Astrocyte (in vitro differentiated cells and primary cell): ENCODE results near the gene CTRB2. TPM values are rescaled to one million over a fixed set of nuclear protein-coding genes. Genes with fewer than 3 reads are reported as not detected.
"Not testable (repeated sequence)": the region's sequence is repeated elsewhere in the genome, so short reads cannot be mapped to it uniquely, and the experiment has no call there.

Experiments used
- DNase-seq: peaks from one replicate; pipeline ENCODE4 v3.0.0-alpha.2; 2010; ENCODE audit warnings: low read depth
- FAIRE-seq: peaks from 2 replicates; lab custom pipeline; 2011; peaks lifted over from hg19 to GRCh38; lab: Jason Lieb, UNC
- H2AFZ ChIP-seq: 2 replicates; pipeline ENCODE4 v1.6.0; 2012; ENCODE audit warnings: low read depth, low read length, inconsistent platforms
- H3K27ac ChIP-seq: 2 replicates; pipeline ENCODE4 v1.5.1; 2011; ENCODE audit warnings: low read depth, low read length, inconsistent platforms
- H3K27me3 ChIP-seq: 2 replicates; pipeline ENCODE4 v1.6.0; 2011; ENCODE audit warnings: low read length, inconsistent platforms; ENCODE audit not compliant: insufficient read depth
- H3K36me3 ChIP-seq: 2 replicates; pipeline ENCODE4 v1.5.1; 2011; ENCODE audit warnings: low read length, inconsistent platforms; ENCODE audit not compliant: insufficient read depth
- H3K4me1 ChIP-seq: 2 replicates; pipeline ENCODE4 v1.5.1; 2011; ENCODE audit warnings: low read length, inconsistent platforms; ENCODE audit not compliant: insufficient read depth
- H3K4me2 ChIP-seq: 2 replicates; pipeline ENCODE4 v1.6.0; 2012; ENCODE audit warnings: low read length, inconsistent platforms
- H3K4me3 ChIP-seq: 2 replicates; pipeline ENCODE4 v1.5.1; 2011; ENCODE audit warnings: low read depth, mild to moderate bottlenecking, low read length, inconsistent platforms; ENCODE audit not compliant: insufficient read depth
- H3K79me2 ChIP-seq: 2 replicates; pipeline ENCODE4 v1.6.0; 2012; ENCODE audit warnings: mild to moderate bottlenecking, low read length, inconsistent platforms; ENCODE audit not compliant: insufficient read depth
- H3K9ac ChIP-seq: 2 replicates; pipeline ENCODE4 v1.6.0; 2012; ENCODE audit warnings: mild to moderate bottlenecking, low read length, inconsistent platforms
- H3K9me3 ChIP-seq: 2 replicates; pipeline ENCODE4 v1.5.1; 2012; ENCODE audit warnings: low read depth, mild to moderate bottlenecking, low read length, inconsistent platforms; ENCODE audit not compliant: insufficient read depth
- H4K20me1 ChIP-seq: 2 replicates; pipeline ENCODE4 v1.6.0; 2012; ENCODE audit warnings: low read length, inconsistent platforms; ENCODE audit not compliant: insufficient read depth
- H3K27ac Mint-ChIP-seq: one replicate; pipeline ENCODE4 v1.8.0; 2021; ENCODE audit warnings: mild to moderate bottlenecking, mixed read lengths; ENCODE audit not compliant: unreplicated experiment
- H3K27me3 Mint-ChIP-seq: one replicate; pipeline ENCODE4 v1.8.0; 2021; ENCODE audit warnings: low read depth, mixed read lengths; ENCODE audit not compliant: unreplicated experiment
- H3K36me3 Mint-ChIP-seq: one replicate; pipeline ENCODE4 v1.8.0; 2021; ENCODE audit warnings: low read depth, mixed read lengths; ENCODE audit not compliant: unreplicated experiment
- H3K4me1 Mint-ChIP-seq: one replicate; pipeline ENCODE4 v1.8.0; 2021; ENCODE audit warnings: low read depth, mixed read lengths; ENCODE audit not compliant: unreplicated experiment
- H3K4me3 Mint-ChIP-seq: one replicate; pipeline ENCODE4 v1.8.0; 2021; ENCODE audit warnings: mild to moderate bottlenecking, moderate library complexity, mixed read lengths; ENCODE audit not compliant: unreplicated experiment
- H3K9me3 Mint-ChIP-seq: one replicate; pipeline ENCODE4 v1.8.0; 2021; ENCODE audit warnings: mild to moderate bottlenecking, mixed read lengths; ENCODE audit not compliant: unreplicated experiment
- EZH2 ChIP-seq: IDR thresholded peaks from 2 replicates; pipeline ENCODE4 v1.6.1; 2012; ENCODE audit warnings: mild to moderate bottlenecking, low read length, inconsistent platforms; ENCODE audit not compliant: insufficient read depth
- total RNA-seq: library from RNA; stranded (reverse); gene quantifications from 2 replicates; pipeline ENCODE4 v1.2.1, GENCODE V29; 2021
- TF ChIP-seq, protein P1 (sequence below): IDR thresholded peaks from 2 replicates; pipeline ENCODE4 v1.5.1; 2011; ENCODE audit warnings: low read depth, mild to moderate bottlenecking, inconsistent platforms, low read length, moderate library complexity; ENCODE audit not compliant: insufficient read depth

CTRB2 gene
- total RNA-seq, 1 donor from 2014 or later: 0.43 TPM

DNA sequence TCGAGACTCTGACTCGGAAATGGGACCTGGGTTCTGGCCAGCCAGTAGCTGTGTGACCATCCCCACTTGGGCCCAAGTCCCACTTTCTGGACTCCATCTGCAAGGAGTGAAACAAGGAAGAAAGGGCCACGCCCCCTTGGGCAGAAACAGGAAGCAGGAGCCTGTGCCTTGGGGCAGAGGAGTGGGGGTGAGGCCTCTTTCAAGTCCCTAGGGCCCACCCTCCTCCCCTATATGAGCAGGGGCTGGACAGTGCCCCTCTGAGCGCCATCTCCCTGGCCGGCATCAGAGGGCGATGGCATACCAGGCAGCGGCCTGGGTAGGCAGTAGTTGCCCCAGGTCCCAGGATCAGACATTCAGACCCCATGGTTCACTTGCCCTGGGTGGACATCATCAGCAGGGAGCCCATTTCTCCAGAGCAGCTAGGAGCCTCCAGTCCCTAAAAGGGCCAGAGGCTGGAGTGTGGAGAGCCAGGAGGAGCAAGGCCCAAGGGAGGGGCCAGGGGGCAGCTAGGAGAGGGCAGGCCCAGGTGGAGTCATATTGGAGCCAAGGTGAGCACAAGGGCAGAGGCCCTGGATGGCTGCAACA lies 37.4 kb upstream of the CTRB2 start:
- H3K36me3 Mint-ChIP-seq: peaks cover 7% of the 10 kb centered on the region
- no peaks in the 10 kb centered on the region for H3K27me3 ChIP-seq
- H3K9ac ChIP-seq: peak overlapping the region; percentile 96
- no peaks in the 10 kb centered on the region for H3K9me3 ChIP-seq
- H3K4me3 ChIP-seq: no peak overlapping the region
- H2AFZ ChIP-seq: no peak overlapping the region
- peak; percentile 70 for DNase-seq
- peaks cover 46% of the 10 kb centered on the region for H4K20me1 ChIP-seq
- H3K4me3 Mint-ChIP-seq: peak overlapping the region; percentile 69
- peaks cover 71% of the 10 kb centered on the region for H3K4me1 Mint-ChIP-seq
- peak overlapping the region; percentile 99 for H3K27ac ChIP-seq
- no peaks in the 10 kb centered on the region for H3K27me3 Mint-ChIP-seq
- H3K4me2 ChIP-seq: peak overlapping the region; percentile 91
- no peak for FAIRE-seq
- peaks cover 96% of the 10 kb centered on the region for H3K79me2 ChIP-seq
- peaks cover 70% of the 10 kb centered on the region for H3K4me1 ChIP-seq
- H3K9me3 Mint-ChIP-seq: no peaks in the 10 kb centered on the region
- peak overlapping the region; percentile 100 for H3K27ac Mint-ChIP-seq
- TF ChIP-seq, protein P1, sequence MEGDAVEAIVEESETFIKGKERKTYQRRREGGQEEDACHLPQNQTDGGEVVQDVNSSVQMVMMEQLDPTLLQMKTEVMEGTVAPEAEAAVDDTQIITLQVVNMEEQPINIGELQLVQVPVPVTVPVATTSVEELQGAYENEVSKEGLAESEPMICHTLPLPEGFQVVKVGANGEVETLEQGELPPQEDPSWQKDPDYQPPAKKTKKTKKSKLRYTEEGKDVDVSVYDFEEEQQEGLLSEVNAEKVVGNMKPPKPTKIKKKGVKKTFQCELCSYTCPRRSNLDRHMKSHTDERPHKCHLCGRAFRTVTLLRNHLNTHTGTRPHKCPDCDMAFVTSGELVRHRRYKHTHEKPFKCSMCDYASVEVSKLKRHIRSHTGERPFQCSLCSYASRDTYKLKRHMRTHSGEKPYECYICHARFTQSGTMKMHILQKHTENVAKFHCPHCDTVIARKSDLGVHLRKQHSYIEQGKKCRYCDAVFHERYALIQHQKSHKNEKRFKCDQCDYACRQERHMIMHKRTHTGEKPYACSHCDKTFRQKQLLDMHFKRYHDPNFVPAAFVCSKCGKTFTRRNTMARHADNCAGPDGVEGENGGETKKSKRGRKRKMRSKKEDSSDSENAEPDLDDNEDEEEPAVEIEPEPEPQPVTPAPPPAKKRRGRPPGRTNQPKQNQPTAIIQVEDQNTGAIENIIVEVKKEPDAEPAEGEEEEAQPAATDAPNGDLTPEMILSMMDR: no peak
- no peak for TF ChIP-seq EZH2
- H3K36me3 ChIP-seq: peaks cover 5% of the 10 kb centered on the region

DNA sequence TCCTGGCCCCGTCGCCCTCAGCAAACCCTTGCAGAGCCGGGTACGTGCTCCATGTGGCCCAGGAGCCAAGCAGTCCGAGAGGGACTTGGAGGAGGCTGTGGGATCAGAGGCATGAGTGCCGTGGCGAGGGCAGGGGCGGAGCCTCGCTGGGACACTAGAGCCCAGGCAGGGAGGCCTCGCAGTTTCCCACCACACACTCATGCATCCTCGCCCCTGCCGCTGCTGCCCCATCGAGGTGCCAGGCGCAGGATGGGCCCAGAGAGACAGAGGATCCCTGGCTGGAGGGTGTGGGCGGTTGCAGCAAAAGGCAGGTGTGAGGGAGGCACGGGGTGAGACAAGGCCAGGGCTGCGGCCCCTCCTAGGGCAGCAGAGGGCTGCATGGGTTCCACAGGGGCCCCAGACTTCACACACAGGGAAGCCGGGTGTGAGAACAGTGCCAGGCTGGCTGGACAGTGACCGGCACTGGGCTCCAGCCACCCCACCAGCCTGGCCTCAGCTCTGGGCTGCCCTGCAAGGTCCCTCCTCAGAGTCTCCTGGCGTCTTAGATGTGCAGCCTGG lies 36.8 kb upstream of the CTRB2 start:
- H3K4me3 Mint-ChIP-seq: peak overlapping the region; percentile 66
- peaks cover 70% of the 10 kb centered on the region for H3K4me1 ChIP-seq
- no peaks in the 10 kb centered on the region for H3K27me3 Mint-ChIP-seq
- H2AFZ ChIP-seq: no peak overlapping the region
- H3K4me2 ChIP-seq: peak overlapping the region; percentile 91
- H3K27ac Mint-ChIP-seq: peak overlapping the region; percentile 100
- H3K36me3 ChIP-seq: peaks cover 5% of the 10 kb centered on the region
- TF ChIP-seq, protein P1: no peak
- no peak for TF ChIP-seq EZH2
- peaks cover 96% of the 10 kb centered on the region for H3K79me2 ChIP-seq
- H3K27me3 ChIP-seq: no peaks in the 10 kb centered on the region
- FAIRE-seq: no peak
- H3K9me3 ChIP-seq: no peaks in the 10 kb centered on the region
- H4K20me1 ChIP-seq: peaks cover 46% of the 10 kb centered on the region
- H3K27ac ChIP-seq: peak overlapping the region; percentile 99
- peaks cover 74% of the 10 kb centered on the region for H3K4me1 Mint-ChIP-seq
- no peak for DNase-seq
- no peaks in the 10 kb centered on the region for H3K9me3 Mint-ChIP-seq
- H3K9ac ChIP-seq: peak overlapping the region; percentile 96
- peaks cover 7% of the 10 kb centered on the region for H3K36me3 Mint-ChIP-seq
- H3K4me3 ChIP-seq: no peak overlapping the region

DNA sequence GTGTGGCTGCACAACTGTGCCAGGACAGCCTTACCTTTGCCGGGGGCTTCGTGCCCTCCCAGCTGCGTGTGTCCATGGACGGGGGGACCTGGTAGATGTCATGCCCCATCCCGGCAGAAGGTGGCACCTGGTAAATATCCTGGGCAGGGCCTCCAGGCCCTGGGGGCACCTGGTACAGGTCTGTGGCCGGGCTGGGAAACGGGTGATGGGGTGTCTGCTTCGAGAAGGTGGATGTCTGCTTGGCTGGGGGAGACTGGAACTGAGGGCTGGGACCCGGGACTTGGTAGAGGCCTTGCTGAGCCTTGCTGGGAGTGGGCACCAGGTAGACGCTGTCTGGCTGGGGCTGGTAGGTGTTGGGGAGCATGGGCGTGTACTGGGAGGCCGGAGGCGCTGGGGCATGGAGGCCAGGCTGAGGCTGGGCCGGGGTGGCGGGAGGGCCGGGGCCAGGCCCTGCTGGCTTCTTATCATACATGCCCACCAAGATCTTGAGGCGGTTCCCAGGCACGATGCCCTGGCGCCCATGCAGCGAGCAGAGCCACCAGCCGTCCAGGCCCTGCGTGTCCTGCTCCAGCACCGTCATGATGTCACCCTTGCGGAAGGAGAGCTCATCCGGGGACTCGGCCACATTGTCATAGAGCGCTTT lies 35.6 kb upstream of the CTRB2 start:
- Histone ChIP-seq H3K79me2 (peaks cover 96% of the 10 kb centered on the region), H4K20me1 (peaks cover 46% of the 10 kb centered on the region), H3K4me1 (peaks cover 70% of the 10 kb centered on the region)
- not testable (repeated sequence) for H2AFZ ChIP-seq, H3K36me3 Mint-ChIP-seq, H3K27me3 Mint-ChIP-seq, H3K4me3 ChIP-seq, H3K9ac ChIP-seq, H3K9me3 ChIP-seq, H3K36me3 ChIP-seq, FAIRE-seq, H3K4me2 ChIP-seq, H3K27ac ChIP-seq, H3K27me3 ChIP-seq, H3K9me3 Mint-ChIP-seq, DNase-seq
- peaks cover 67% of the 10 kb centered on the region for H3K4me1 Mint-ChIP-seq
- H3K4me3 Mint-ChIP-seq: peak overlapping the region; percentile 50
- H3K27ac Mint-ChIP-seq: peak overlapping the region; percentile 34
